CD4-positive, alpha-beta T cell treated with Interleukin-17A for 4 hours (primary cell): Measurements from ENCODE around the gene ATP5F1C.
"Not testable (repeated sequence)": the region's sequence is repeated elsewhere in the genome, so short reads cannot be mapped to it uniquely, and the experiment has no call there.

Experiments used
- DNase-seq: peaks from one replicate; pipeline ENCODE4 v3.0.0-alpha.2; 2020; ENCODE audit warnings: mixed read lengths

ATP5F1C gene

DNA sequence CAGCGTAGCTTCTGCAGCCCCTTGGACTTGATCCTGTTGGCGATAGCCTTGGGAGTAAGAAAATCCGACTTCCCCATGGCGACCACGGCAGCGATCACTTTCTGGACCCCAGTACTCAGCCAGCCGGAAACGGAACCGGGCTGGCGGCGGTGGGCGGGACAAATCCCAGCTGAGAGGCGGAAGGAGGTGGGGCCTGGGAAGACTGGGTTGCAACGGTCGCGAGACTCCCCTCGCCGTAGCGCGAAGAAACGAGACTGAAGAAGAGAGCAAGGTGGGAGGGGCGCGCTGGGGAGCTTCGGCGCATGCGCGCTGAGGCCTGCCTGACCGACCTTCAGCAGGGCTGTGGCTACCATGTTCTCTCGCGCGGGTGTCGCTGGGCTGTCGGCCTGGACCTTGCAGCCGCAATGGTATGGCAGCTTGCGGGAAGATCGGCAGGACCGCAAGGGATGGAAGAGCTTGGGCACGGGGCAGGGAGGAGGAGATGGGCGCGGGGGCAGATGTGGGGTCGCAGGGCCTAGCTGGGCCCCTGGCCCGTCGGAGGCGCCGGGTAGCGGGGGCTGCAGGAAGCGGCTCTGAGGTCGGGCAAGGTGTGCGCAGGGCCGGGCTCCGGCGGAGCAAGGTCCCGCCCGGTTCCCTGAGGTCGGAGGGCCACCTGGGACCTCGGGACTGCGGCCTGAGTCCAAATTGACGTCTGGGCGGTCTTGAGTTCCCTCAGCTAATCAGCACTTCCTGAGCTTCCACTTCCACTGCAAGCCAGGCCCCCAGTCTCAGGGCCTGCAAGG lies at the start of gene ATP5F1C, which contains the start of gene KIN:
Gene ATP5F1C, plus strand, starts transcription at position 321 of the 782 bp plus-strand sequence. Its CDS starts 31 bp downstream, at position 352.
Gene KIN, minus strand, starts transcription at position 137 of the 782 bp plus-strand sequence. Its CDS starts 60 bp downstream, at position 77.
- peak; percentile 97 for DNase-seq

DNA sequence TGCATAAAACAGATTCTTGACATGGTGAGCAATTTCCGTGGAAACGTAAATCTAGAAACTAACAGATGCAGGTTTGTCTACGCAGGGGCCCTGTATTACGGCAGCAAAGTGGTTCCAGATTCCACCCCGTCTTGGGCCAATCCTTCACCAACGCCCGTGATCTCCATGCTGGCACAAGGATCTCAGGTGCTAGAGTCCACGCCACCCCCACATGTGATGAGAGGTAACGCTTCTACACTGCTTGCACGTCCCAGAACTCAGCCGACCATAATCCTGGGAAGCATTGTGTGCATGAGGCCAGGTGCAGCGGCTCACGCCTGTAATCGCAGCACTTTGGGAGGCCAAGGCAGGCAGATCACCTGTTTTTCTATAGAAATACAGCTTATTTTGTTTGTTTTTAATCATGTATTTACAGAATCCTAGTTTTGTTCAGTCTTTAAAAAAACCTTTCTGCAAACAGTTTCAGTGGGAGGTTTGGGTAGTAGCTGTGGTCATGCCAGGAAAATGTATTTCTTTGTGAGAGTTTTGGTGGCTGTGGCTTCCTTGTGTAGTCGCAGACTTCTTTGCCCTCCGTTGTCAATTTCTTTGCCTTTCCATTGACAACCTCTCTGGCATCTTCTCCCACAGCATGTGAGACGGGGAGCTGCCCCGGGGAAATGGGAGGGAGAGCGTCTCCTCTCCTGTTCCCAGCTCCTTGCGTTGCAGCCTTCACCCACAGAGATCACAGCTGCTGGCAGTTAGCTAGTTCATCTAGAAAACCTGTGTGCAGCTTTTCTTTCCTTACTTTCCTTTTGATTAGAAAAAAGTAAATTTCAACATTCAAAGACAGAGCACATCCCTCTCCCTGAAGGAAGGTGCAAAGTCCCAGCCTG lies 49.2 kb upstream of the ATP5F1C start:
- no peak for DNase-seq

DNA sequence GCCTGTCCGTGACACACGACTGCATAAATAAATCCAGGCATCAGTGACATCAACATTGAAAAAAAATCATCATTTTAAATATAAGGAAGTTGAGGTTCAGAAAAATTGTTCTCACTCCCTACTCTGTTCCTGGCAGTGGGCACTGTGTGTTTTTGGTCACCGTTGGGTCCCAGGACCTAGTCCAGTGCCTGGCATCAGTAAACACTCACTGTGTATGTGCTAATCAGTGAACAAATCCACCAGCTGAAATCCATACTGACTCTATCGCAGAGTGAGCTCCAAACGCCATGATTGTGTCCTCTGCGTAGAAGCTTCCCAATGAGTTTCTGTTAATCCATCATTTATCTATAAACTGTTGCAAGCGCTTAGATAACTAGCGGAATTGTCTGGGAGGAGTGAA lies 43.7 kb upstream of the ATP5F1C start:
- no peak for DNase-seq

DNA sequence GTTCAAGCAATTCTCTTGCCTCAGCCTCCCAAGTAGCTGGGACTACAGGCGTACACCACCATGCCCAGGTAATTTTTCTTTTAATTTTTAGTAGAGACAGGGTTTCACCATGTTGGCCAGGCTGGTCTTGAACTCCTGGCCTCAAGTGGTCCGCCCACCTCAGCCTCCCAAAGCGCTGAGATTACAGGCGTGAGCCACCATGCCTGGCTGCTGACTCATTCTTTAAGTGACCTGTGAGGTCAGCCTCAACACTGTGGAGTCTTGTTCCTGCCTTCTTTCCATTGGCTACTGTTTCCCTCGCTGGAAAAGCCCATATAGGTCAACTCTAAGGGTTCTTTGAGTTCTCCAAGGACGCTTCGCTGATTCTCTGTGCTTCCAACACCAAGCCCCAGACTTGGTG lies 39.3 kb upstream of the ATP5F1C start:
- not testable (repeated sequence) for DNase-seq

DNA sequence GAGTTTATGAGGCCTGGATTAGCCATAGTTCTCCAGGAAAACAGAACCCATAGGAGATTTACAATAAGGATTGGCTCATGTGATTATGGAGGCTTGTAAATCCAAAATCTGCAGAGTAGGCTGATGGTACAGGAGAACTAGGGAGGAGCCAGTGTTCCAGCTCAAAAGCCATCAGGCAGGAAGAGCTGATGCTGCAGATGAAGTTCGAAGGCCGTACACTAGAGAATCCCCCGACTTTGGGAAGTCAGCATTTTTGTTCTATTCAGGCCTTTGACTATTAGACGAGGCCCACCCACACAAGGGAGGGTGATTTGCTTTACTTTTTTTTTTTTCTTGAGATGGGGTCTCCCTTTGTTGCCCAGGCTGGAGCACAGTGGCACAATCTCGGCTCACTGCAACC lies 37.8 kb upstream of the ATP5F1C start:
- DNase-seq: no peak

DNA sequence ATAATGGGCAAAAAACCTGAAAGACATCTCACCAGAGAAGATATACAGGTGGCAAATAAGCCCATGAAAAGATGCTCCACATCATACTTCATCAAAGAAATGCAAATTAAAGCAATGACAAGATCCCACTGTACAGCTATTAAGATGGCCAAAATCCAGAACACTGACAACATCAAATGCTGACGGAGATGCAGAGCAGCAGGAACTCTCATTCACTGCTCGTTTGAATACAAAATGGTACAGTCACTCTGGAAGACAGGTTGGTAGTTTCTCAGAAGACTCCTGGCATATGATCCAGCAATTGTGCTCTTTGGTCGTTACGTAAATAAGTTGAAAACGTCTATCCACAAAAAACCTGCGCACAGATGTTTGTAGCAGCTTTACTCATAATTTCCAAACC lies 35.7 kb upstream of the ATP5F1C start:
- DNase-seq: no peak

DNA sequence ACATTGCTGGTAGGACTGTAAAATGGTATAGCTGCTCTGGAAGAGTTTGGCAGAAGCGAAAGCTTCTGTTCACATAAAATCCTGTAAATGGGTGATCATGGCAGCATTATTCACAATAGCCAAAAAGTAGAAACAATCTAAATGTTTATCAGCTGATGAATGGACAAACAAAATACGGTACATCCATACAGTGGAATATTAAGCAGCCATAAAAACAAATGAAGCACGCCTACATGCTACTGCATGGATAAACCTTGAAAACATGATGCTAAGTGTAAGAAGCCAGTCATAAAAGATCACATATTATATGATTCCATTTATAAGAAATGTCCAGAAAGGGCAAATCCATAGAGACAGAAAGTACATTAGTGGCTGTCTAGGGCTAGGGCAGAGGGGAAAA lies 32.9 kb upstream of the ATP5F1C start:
- no peak for DNase-seq

DNA sequence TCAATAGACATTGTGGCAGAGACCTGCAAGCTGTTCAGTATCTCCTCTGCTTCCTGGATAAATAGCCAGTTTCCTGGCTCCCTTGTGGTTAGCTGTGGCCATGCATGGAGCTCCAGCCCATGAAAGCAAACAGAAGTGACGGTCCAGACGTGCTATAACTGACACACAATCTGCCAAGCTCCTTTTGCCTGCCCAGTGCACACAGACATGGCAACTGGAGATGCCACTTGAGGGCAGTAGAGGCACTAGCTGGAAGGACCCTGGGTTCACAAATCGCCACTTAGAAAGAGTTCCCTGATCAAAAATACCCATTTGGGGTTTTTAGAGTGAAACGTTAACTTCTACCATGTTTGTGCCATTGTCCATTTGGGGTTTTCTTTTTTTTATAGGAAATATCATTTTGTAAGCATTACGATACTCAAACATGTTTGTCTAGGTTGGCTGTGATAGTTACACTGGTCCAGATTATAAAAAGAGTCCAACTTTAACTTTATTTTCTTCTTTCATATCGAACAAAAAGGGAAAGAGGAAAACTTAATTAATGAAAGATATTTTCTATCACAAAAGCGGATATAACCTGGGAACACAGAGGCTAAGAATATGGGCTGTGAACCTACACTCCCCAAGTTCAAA lies 31.5 kb upstream of the ATP5F1C start:
- DNase-seq: peak; percentile 25

DNA sequence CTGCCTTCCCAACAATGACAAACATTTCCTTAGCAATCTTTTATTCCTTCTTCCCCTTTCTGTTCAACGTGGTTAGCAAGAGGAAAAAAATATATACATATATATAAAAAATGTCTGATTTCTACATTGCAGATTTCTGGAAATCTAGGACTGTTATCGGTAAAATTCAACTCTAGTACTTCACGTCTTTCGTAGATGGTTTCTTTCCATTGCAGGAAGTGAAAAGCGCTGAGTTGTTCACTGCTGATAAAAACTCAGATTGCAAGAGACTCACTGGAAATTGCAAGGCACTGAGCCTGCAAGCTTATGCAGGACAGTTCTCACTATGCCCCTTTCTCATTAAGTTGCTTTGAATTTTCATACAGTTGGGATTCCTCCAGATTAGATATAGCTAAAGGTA lies 24.0 kb upstream of the ATP5F1C start:
- DNase-seq: no peak

DNA sequence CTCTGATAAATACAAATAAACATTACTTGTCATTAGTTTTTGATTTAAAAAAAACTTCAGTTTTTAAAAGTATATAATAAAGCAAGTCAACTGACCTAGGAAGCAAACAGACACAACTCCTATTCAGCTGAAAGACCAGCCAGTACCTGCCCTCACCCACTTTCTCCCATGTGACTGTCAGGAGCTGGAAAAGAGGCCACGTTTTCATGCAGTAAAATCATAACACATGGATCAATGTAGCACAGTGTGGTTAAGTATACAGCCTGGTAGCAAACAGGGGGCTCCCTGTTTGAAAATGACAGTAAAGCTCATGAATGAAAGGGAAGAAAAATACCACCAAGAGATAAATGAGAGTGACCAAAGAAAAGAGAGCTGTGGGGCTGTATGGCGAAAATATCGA lies 21.7 kb upstream of the ATP5F1C start:
- DNase-seq: no peak

DNA sequence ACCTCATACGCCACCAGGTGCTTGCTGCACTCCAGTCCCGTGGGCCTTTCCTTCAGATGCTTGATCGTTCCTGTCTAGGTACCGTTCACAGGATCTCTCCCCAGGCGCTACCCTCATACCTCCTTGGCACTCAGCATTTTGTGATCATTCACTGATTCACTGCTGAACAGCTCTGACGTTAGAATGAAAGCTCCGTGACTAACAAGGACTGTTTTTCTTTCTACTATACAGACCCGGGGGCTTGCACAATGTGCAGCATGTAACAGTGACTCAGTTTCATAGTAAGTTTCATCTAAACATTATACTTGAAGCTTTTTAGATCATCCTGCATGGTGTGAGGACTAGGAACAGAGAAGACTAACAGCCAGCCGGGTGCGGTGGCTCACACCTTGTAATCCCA lies 20.8 kb upstream of the ATP5F1C start:
- DNase-seq: no peak

DNA sequence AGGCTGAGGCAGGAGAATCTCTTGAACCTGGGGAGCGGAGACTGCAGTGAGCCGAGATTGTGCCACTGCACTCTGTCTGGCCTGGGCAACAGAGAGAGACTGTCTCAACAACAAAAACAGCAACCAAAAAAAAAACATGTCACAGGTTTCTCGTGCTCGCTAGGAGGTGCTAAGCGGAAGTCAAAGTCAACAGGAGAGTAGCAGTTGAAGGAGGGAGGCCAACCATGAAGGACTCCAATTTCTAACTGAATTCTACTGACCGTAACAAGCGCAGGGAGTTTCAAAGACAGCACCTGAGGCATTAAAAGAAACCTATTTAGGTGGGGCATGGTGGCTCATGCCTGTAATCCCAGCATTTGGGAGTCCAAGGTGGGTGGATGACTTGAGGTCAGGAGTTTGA lies 19.6 kb upstream of the ATP5F1C start:
- no peak for DNase-seq

DNA sequence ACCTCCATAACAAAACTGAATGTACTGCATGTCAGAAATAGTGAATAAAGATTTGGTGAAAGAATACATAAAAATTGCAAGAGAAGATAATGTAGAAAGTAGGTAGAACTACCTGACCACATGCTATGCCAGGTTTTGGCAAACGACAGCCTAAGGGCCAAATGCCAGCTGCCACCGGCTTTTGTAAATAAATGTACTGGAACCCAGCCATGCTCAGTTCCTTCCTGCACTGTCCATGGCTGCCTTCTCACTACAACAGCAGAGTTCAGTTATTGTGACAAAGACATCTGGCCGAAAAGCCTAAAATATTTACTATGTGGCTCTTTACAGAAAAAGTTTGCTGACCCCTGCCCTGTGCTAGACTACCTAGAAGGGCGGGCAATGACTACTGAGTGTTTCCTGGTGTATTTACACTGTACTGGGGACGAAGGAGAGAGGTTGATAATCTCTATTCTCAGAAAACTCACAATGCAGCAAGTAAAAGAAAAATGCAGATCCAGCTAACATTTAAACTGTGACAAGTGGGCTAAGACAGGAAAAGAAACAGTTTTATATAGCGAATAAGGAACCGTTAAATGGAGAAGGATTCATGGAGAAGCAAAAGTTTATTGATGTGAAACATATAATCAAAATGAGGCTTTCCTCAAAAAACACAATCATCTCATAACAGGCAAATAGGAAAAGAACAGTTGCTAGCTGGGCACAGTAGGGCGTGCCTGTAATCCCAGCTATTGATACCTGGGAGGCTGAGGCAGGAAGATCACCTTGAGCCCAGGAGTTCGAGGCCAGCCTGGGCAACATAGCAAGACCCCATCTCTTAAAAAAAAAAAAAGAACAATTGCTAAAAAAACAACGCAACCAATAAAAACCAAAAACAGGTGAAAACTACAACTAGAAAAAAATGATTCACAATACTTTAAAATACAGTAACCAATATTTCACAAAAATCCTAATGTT lies 13.9 kb upstream of the ATP5F1C start:
- no peak for DNase-seq

DNA sequence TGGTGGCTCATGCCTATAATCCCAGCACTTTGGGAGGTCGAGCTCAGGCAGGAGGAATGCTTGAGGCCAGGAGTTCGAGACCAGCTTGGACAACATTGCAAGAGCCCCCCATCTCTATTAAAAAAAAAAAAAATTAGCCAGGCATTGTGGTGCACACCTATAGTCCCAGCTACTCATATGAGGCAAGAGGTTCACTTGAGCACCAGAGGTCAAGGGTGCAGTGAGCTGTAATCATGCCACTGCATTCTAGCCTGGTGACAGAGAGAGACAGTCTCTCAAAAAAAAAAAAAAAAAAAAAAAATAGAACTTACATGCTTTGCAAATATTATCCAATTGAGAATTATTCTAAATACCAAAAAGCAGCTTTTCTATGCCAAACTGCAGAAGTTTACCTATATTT lies 11.2 kb upstream of the ATP5F1C start:
- DNase-seq: no peak

DNA sequence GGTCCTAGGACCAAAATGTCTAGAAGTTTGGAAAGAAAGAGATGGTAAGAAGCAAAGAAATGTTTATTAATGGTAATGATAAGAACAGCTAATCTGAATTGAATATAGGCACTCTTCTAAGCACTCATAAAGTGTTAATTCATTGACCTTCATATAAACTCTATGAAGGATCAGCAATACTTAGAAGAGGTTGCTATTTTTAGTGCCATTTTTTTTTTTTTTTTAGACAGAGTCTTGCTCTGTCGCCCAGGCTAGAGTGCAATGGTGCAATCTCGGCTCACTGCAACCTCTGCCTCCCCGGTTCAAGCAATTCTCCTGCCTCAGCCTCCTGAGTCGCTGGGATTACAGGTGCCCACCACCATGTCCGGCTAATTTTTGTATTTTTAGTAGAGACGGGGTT lies 5.8 kb upstream of the ATP5F1C start:
- DNase-seq: not testable (repeated sequence)

DNA sequence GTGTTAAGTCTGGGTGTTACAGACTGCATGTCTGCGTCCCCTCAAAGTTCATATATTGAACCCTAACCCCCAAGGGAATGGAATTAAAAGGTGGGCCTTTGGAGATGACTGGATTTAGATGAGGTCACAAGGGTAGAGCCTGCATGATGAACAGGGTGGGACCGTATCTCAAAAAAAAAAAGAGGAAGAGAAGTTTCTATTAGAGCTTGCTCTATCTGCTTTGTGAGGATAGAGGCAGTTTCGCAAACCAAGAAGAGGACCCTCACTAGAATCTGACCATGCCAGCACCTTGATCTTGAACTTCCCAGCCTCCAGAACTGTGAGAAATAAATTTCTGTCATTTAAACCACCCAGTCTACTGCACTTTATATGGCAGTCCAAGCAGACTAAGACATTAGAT lies 1.5 kb upstream of the ATP5F1C start:
- no peak for DNase-seq

DNA sequence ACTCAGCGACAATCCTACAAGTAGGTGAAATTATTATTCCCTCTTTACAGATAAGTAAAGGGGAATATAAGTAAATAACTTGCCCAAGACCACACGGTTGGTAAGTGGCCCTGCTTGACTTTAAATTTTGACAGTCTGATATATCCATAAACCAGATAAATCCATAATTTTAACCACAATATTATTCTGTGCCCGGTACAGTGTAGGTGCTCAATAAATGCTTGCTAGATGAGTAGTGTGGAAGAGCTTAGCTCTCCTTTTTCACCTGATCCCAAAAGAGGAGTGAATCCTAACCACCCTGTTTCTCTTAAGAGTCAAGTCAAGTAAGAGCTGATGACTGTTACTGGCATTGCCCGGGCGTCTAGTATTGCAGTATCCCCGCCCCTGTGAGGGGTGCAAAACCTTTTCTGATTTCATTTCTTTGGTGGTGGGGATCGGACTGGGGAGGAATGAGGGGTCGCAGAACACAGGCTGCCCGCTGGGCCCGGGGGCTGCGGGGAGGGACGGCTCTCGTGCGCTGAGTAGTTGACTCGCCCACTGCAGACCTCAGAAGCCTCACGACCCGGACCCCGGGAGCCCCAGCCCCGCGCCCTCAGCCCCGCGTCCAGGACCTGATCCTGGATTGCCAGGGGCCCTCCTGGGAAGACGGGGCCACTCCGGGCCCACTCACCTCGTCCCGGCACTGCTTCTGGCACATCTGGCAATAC lies 674 bp upstream of the ATP5F1C start:
- DNase-seq: no peak

DNA sequence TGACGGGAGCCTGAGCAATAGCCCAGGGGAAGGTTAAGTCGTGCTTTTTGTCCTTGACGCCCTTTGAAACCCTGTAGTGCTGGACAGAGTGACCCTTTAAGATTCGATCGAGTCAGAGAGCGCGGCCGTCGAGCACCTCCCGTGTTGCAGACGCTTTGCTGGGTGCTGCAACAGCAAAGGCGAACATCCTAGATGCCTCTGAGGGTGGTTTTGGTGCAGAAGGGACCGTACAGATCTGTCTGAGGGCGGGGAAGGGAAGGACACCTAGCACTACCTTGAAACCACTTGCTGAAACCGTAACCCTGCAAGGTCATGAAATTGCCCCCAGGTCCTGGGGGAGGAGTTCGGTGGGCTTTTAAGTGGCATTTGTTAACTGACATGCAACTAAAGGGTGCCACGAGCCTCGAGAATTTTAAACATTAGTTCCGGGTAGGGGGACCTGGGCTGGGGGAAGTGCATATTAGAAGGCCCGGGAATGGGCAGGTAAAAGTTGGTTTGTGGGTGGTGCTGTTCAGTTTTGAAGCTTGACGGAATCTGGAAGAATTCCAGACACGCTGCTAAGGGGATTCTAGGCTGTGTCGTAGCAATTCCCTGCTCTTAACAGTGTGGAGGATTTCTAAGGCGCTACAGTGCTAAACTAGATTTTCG lies 786 bp downstream of the ATP5F1C start:
- no peak for DNase-seq

DNA sequence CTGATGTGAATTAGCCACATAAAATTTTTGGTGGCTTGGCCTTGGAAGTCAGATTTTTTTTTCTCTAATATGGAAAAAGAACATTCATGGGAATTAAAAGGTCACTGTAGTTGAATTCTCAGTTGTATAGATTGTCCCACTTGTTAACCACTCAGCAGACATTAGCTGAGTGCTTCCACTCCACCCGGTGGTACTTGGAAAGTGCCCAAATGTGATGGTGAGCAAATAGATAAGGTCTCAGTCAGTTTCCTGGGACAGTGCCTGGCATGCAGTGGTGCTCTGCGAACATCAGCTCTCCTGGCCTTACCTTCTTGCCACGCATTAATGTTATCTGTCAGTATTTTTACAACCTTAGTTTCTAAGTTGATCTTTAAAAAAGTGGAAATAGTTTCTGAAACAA lies 1.4 kb downstream of the ATP5F1C start:
- no peak for DNase-seq

DNA sequence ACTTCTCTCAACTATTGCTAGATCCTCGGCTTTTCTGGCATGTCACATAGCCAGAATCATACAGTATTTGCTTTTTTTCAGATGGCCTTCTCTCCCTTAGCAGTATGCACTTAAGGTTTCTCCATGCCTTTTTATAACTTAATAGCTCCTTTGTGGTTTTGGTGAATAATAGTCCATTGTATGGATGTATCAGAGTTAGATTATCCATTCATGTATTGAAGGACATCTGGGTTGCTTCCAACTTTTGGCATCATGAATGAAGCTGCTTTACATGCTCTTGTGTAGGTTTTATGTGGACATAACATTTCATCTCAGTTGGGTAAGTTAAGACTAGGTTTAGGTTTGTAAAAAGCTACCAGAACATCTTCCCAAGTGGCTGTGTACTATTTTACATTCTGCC lies 4.6 kb downstream of the ATP5F1C start:
- no peak for DNase-seq
